Spleen (tissue), 7 donors: ENCODE data around the gene TRPV5.

Source experiments
- CTCF ChIP-seq, 11 experiments: fragments of 200-600 bp in 7 of 11; fragments of 450-650 bp in 4 of 11; sonication (generic) in 4 of 11; IDR thresholded peaks in 8 of 11; conservative IDR thresholded peaks in 3 of 11; 1 replicate in 7 of 11; 2 replicates in 4 of 11; pipeline versions ENCODE4 v1.4.0 to v1.8.0; 2016 to 2021; ENCODE audit warnings: antibody characterized with exemption in 11 of 11, inconsistent platforms in 4 of 11, mild to moderate bottlenecking in 1 of 11
- POLR2A ChIP-seq, 3 donors: fragments of 450-650 bp; IDR thresholded peaks; one replicate each; pipeline ENCODE4 v1.5.1; 2017; ENCODE audit warnings: antibody characterized with exemption in 3 of 3, mild to moderate bottlenecking in 1 of 3
- donor health status: DM: no; HTN: no; CAD: no; lungs with moderate emphysema.
- donor health status: DM: no; HTN: no; CAD: no.
- donor health status: DM: no; HTN: no; CAD: no.

DNA sequence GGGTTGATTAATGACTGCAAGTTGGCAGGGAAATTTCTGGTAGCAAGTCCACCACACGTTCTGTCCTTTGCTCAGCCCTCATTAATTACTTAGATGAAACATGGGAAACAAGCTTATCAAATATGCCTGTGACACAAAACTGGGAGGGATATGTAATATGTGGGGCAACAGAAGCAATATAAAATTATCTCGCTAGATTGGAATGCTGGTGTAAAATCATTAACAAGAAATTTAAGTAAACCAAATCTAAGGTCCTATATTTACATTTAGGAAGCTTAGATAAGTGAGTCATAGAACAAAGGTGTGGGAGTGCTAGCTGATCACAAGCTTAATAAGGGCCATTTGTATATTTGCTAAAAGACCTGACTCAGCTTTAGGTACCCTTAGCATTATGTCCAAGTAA is 23.5 kb downstream of the TRPV5 start:
- TF ChIP-seq CTCF (IDR thresholded peaks at IDR 0.05 in 8 of 11, conservative IDR thresholded peaks at IDR 0.05 in 3 of 11) (no peak), POLR2A (IDR thresholded peaks at IDR 0.05) (no peak)
